Measurements from ENCODE around the gene SPIRE1. TPM values are rescaled to one million over a fixed set of nuclear protein-coding genes. Genes with fewer than 3 reads are reported as not detected.

Gene SPIRE1
- total RNA-seq, 2 experiments from 2014 or later = 0.19 to 2.4 TPM

DNA sequence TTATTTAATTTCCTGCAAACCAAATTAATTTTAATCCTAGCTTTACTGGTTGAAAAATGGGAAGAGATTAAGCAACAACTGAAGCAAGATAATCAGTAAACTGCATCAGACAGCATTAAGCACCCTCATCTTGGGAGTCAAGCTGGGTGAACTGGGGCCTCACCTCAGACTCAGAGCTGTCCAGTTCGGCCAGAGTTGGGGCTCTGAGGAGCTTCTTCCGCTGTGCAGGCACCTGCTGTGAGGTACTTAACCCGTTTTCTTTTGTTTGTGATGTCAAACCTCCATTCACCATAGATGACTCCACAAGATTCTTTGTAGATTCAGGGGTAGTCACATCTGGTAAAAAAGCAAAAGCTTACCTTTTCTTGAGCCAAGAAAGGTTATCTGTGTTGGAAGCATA is 178.4 kb downstream of the SPIRE1 start:
- DNase-seq (ENCODE audit: low spot score) = no peak
- POLR2A ChIA-PET = interaction anchor here (0.7 to 1.4 kb wide), 3 partner anchors 11 to 113 kb away, joined by 3 to 4 read pairs (median 3); no protein-coding TSS in a partner anchor
- Histone ChIP-seq H3K9me3 (ENCODE audit: low read length) (no peaks in the 10 kb centered on the region), H3K4me2 (ENCODE audit: low read length) (no peak overlapping the region), H3K36me3 (ENCODE audit: insufficient read depth, low read length) (no peaks in the 10 kb centered on the region), H3K4me1 (ENCODE audit: insufficient read depth, low read length, poor library complexity, severe bottlenecking) (no peaks in the 10 kb centered on the region), H4K20me1 (ENCODE audit: insufficient read depth, low read length) (no peaks in the 10 kb centered on the region), H3K27ac (ENCODE audit: low read depth, low read length, poor library complexity, severe bottlenecking) (no peak overlapping the region), H3K79me2 (ENCODE audit: insufficient read depth, low read depth, low read length) (no peaks in the 10 kb centered on the region), H3K9me2 (ENCODE audit: insufficient read depth, low read length) (no peaks in the 10 kb centered on the region), H2AFZ (ENCODE audit: low read length) (no peak overlapping the region), H3K4me3 (ENCODE audit: low read depth, low read length, poor library complexity, severe bottlenecking) (no peak overlapping the region)
- TF ChIP-seq EZH2phosphoT487 (IDR thresholded peaks at IDR 0.05; ENCODE audit: borderline replicate concordance, low read depth, low read length) (no peak), CTCF (conservative IDR thresholded peaks at IDR 0.05; ENCODE audit: low read length) (no peak)
- intact Hi-C loops (cut with micrococcal nuclease; ENCODE audit: unreplicated experiment) = no loop called here
- CTCF ChIA-PET (ENCODE audit: unreplicated experiment) = no interaction called here
- no TSS peak for BruUV-seq (replicated peaks)

DNA sequence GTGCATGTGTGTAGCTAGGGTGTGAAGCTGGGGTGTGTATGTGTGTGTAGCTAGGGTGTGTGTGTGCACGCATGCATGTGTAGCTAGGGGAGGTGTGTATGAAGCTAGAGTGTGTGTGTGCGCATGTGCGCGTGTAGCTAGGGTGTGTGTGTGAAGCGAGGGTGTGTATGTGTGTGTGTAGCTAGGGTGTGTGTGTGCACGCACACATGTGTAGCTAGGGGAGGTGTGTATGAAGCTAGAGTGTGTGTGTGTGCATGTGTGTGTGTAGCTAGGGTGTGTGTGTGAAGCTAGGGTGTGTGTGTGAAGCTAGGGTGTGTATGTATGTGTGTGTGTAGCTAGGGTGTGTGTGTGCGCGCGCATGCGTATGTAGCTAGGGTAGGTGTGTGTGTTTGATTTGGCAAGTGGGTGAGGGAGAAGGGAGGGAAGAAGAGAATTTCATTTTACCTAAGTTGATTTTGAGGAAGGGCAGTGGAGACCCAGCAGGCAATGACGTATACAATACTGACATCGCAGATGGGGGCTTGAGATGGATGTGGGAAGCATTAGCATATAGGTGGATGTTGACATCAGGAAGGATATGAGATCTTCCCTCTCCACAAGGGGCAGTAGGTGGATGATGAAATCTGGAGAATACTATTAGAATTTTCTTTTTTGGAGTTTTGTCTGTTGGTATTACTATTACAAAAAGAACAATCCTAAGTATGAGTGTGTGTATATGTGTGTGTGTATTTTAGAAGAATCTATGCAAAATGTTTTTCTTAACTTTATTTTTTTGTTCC is 179.4 kb downstream of the SPIRE1 start:
- H3K4me2 ChIP-seq (ENCODE audit: low read length) = no peak overlapping the region
- intact Hi-C loops (cut with micrococcal nuclease; ENCODE audit: unreplicated experiment) = no loop called here
- H2AFZ ChIP-seq (ENCODE audit: low read length) = no peak overlapping the region
- H3K27ac ChIP-seq (ENCODE audit: low read depth, low read length, poor library complexity, severe bottlenecking) = no peak overlapping the region
- DNase-seq (ENCODE audit: low spot score) = no peak
- CTCF ChIA-PET (ENCODE audit: unreplicated experiment) = no interaction called here
- H3K4me3 ChIP-seq (ENCODE audit: low read depth, low read length, poor library complexity, severe bottlenecking) = no peak overlapping the region
- no peaks in the 10 kb centered on the region for H3K9me2 ChIP-seq (ENCODE audit: insufficient read depth, low read length)
- no peaks in the 10 kb centered on the region for H3K4me1 ChIP-seq (ENCODE audit: insufficient read depth, low read length, poor library complexity, severe bottlenecking)
- peak; percentile 27; the same call in 1 of the 2 replicates for TF ChIP-seq CTCF (conservative IDR thresholded peaks at IDR 0.05; ENCODE audit: low read length)
- no peak for TF ChIP-seq EZH2phosphoT487 (IDR thresholded peaks at IDR 0.05; ENCODE audit: borderline replicate concordance, low read depth, low read length)
- H4K20me1 ChIP-seq (ENCODE audit: insufficient read depth, low read length) = no peaks in the 10 kb centered on the region
- no peaks in the 10 kb centered on the region for H3K9me3 ChIP-seq (ENCODE audit: low read length)
- BruUV-seq (replicated peaks) = no TSS peak
- H3K36me3 ChIP-seq (ENCODE audit: insufficient read depth, low read length) = no peaks in the 10 kb centered on the region
- H3K79me2 ChIP-seq (ENCODE audit: insufficient read depth, low read depth, low read length) = no peaks in the 10 kb centered on the region
- POLR2A ChIA-PET = no interaction called here

- Histone ChIP-seq H3K36me3 (ENCODE audit: insufficient read depth, low read length) (no peaks in the 10 kb centered on the region), H2AFZ (ENCODE audit: low read length) (no peak overlapping the region), H3K79me2 (ENCODE audit: insufficient read depth, low read depth, low read length) (no peaks in the 10 kb centered on the region), H3K4me3 (ENCODE audit: low read depth, low read length, poor library complexity, severe bottlenecking) (no peak overlapping the region), H3K4me1 (ENCODE audit: insufficient read depth, low read length, poor library complexity, severe bottlenecking) (no peaks in the 10 kb centered on the region), H3K9me3 (ENCODE audit: low read length) (no peaks in the 10 kb centered on the region), H4K20me1 (ENCODE audit: insufficient read depth, low read length) (no peaks in the 10 kb centered on the region), H3K9me2 (ENCODE audit: insufficient read depth, low read length) (no peaks in the 10 kb centered on the region), H3K27ac (ENCODE audit: low read depth, low read length, poor library complexity, severe bottlenecking) (no peak overlapping the region), H3K4me2 (ENCODE audit: low read length) (no peak overlapping the region)
- POLR2A ChIA-PET = no interaction called here
- intact Hi-C loops (cut with micrococcal nuclease; ENCODE audit: unreplicated experiment) = no loop called here
- no peak for DNase-seq (ENCODE audit: low spot score)
- no TSS peak for BruUV-seq (replicated peaks)
- TF ChIP-seq CTCF (conservative IDR thresholded peaks at IDR 0.05; ENCODE audit: low read length) (no peak), EZH2phosphoT487 (IDR thresholded peaks at IDR 0.05; ENCODE audit: borderline replicate concordance, low read depth, low read length) (no peak)
- CTCF ChIA-PET (ENCODE audit: unreplicated experiment) = no interaction called here
Observed at GRCh38 chr18:12477606-12478005, 180.3 kb downstream of the SPIRE1 start.
